Inflammatory macrophage (primary cell): Measurements from ENCODE around the gene KDM4F.
A peak's percentile ranks its signal among the peaks of the same experiment; 100 is the strongest.

Experiments used
- DNase-seq, 2 donors: peaks; one replicate each; pipeline ENCODE4 v3.0.0-alpha.2; 2020 to 2022

KDM4F gene

GRCh38 chr11:95066716-95067038, 17.5 kb downstream of the KDM4F start, which contains the start of gene SRSF8:
SRSF8 (plus strand) TSS chr11:95066919; CDS start chr11:95067227, 308 bp downstream.
- no peak for DNase-seq

- peak; percentile 73 to 83 for DNase-seq
Observed at GRCh38 chr11:95067039-95067840, 18.0 kb downstream of the KDM4F start.

GRCh38 chr11:95067841-95068219, 18.6 kb downstream of the KDM4F start:
- peak in 1 of 2 donors; percentile 28 for DNase-seq

- peak; percentile 93 to 95 for DNase-seq
Observed at GRCh38 chr11:95068549-95068948, 19.3 kb downstream of the KDM4F start.

- DNase-seq: no peak
Observed at GRCh38 chr11:95070471-95070870, 21.2 kb downstream of the KDM4F start.

GRCh38 chr11:95072948-95073347, 23.7 kb downstream of the KDM4F start:
- DNase-seq: no peak

- DNase-seq: no peak
Observed at GRCh38 chr11:95074792-95075563, 25.8 kb downstream of the KDM4F start.

- DNase-seq: peak; percentile 27 to 38
Observed at GRCh38 chr11:95076416-95076815, 27.2 kb downstream of the KDM4F start.

- no peak for DNase-seq
Observed at GRCh38 chr11:95076981-95077380, 27.8 kb downstream of the KDM4F start.

- no peak for DNase-seq
Observed at GRCh38 chr11:95078526-95078925, 29.3 kb downstream of the KDM4F start.

- no peak for DNase-seq
Observed at GRCh38 chr11:95081010-95081409, 31.8 kb downstream of the KDM4F start.

- no peak for DNase-seq
Observed at GRCh38 chr11:95081412-95081811, 32.2 kb downstream of the KDM4F start.

GRCh38 chr11:95082576-95083001, 33.4 kb downstream of the KDM4F start:
- DNase-seq: no peak

- DNase-seq: peak; percentile 56 to 80
Observed at GRCh38 chr11:95084509-95084908, 35.3 kb downstream of the KDM4F start.

- DNase-seq: no peak
Observed at GRCh38 chr11:95085117-95085816, 36.0 kb downstream of the KDM4F start.

GRCh38 chr11:95086151-95086550, 36.9 kb downstream of the KDM4F start:
- no peak for DNase-seq

GRCh38 chr11:95086836-95087570, 37.8 kb downstream of the KDM4F start:
- DNase-seq: no peak

- peak in 1 of 2 donors; percentile 22 for DNase-seq
Observed at GRCh38 chr11:95088946-95089619, 39.9 kb downstream of the KDM4F start.

GRCh38 chr11:95089620-95090542, 40.7 kb downstream of the KDM4F start, which contains the start of gene ENDOD1:
ENDOD1 (plus strand) TSS chr11:95089846; CDS start chr11:95089928, 82 bp downstream.
- peak; percentile 87 to 92 for DNase-seq

- no peak for DNase-seq
Observed at GRCh38 chr11:95091663-95092180, 42.5 kb downstream of the KDM4F start.
